CD4-positive, alpha-beta T cell treated with Interleukin-17A for 4 hours (primary cell): Measurements from ENCODE around the gene SLC17A7.

Source experiments
- DNase-seq: peaks from one replicate; pipeline ENCODE4 v3.0.0-alpha.2; 2020; ENCODE audit warnings: mixed read lengths

SLC17A7 gene

DNA sequence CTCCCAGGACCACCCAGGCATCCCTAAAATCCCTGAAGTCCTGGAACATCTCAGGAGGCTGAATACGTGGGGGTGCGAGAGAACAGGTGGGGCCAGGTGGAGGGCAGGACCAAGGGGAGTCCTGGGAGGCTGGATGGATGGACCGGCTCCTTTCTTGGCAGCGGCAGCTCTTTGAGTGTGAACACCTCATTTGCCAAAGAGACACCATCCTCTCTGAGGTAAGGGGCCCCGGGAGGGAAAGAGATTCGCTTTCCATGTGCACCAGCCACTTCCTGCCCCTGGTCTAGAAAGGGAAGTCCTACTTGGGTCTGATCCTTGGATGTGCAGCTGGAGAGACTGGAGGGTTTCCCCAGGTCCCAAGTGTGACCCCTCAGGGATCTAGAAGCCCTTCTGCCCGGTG, 34.2 kb downstream of the SLC17A7 start:
- peak; percentile 3 for DNase-seq

DNA sequence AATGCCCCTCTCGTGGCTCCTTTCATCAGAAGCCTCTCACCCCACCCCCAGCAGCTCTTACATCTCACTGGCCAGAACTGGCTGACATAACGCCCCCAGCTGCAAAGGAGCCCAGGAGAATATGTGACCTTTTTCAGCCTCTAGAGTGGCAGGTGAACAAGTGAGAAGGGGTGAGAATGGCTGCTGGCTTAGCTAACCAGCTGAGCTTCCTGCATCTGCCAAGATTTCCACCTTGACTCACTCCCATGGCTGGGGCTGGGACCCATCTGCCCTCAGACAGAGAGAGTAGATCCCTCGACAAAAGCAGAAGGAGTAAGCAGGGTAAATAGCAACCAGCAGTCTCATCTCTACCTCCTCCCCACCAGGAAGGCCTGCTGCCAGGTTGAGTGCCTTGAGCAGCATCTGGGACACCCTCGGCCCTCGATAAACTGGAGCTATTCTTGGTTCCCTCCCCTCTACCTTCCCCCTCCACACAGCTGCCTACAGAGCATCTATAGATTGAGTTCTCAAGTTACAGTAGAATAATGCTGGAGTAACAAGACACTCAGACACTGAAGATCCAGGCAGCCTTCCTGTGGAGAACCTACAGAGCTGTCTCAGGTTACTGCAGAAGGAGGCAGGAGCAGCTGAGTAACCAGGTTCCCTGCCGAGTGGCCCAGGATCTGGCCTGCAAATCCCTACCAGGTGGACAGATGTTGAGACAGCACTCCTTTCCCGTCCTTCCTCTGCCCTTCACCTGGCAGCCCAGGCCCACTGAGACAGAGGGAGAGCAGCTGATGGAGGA, 37.7 kb downstream of the SLC17A7 start:
- no peak for DNase-seq

- no peak for DNase-seq
Observed at GRCh38 chr19:49400029-49400428, 41.3 kb downstream of the SLC17A7 start.

DNA sequence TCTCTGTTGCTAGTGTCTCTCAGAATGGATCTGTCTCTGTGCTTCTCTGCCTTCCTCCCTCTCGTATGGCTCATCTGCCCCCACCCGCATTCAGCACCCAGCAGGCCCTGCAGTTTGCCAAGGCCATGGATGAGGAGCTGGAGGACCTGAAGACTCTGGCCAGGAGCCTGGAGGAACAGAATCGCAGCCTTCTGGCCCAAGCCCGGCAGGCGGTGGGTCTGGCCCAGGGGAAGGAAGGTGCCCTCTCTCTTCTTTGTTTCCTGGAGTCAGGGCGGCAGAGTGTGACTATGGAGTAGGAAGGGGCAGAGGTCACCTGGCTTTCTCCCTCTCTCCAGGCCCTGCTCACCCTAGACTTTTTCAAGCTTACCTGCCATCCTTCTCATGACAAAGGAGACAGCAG, 42.4 kb downstream of the SLC17A7 start:
- no peak for DNase-seq

DNA sequence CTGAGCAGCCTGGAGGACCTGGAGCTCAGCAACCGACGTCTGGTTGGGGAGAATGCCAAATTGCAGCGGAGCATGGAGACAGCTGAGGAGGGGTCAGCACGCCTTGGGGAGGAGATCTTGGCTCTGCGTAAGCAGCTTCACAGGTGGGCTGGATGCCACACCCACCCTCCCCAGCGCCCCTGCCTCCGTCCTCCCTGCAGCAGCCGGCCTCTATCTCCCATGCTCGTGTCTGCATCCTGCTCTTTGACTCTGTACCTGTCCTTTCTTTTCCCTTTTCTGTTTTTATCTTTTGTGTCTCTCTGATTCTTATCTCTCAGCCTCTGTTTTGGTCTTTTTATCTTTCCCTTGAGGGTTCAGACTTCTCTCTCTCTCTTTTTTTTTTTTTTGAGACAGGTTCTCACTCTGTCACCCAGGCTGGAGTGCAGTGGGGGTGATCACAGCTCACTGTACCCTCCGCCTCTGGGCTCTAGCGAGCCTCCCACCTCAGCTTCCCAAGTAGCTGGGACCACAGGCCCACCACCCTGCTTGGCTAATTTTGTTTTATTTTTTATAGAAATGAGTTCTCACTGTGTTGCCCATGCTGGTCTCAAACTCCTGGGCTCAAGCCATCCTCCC, 43.2 kb downstream of the SLC17A7 start:
- peak; percentile 32 for DNase-seq

- no peak for DNase-seq
Observed at GRCh38 chr19:49396738-49397505, 44.4 kb downstream of the SLC17A7 start.

GRCh38 chr19:49395581-49396407, 45.5 kb downstream of the SLC17A7 start:
- no peak for DNase-seq

DNA sequence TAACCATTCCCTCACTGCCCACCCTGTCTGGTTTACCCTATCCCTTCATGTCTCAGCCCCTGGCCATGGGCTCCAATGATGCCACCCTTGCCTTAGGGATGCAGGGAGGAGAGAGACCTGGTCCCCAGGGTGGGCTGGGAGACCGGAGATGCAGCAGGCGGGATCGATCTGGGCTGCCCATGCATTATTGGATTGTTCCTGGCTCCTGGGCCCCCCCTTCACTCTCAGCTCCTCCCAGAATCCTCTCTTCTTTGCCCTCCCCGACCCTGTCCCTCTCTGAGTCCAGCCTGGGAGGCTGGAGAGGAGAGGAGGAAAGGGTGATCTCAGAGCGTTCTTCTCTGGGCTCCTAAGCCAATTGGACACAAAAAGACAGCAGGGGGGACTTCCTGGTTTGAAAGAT, 47.4 kb downstream of the SLC17A7 start:
- no peak for DNase-seq

DNA sequence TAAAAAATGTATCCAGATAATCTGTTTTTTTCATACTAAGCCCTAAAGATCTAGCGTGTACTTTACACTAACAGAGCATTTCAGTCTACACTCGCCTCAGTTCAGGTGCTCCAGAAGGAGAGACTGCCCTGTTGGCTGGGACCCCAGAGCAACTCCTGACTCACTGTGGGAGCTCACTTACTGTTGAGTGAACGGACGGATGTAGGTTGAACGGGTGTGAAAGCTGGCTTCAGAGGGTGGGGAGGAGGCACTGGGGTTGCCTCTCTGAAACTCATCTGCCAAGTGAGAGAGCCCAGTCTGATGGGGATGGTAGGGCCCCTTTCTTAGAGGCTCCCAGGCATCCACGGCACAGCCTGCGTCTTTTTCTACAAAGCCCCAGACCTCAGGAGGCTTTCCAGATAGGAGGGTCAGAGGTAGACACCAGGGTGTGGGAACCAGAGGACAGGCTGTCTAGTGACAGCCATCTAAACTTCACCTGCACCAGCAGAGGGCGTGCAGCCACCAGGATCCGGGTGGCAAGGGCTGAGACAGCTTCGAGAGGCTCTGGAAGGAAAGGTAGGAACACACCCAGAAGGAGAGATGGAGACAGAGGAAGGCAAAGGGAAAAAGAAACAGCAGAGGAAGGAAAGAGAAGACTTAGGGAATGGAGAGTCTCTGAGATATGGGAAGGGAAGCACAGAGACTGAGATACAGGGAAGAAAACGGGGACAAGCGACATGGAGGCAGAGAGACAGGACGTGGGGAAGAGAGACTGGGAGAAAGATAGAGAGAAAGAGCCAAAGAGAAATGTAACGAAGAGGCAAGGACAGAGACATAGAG, 49.5 kb downstream of the SLC17A7 start:
- peak; percentile 90 for DNase-seq

GRCh38 chr19:49390929-49391359, 50.4 kb downstream of the SLC17A7 start:
- no peak for DNase-seq

DNA sequence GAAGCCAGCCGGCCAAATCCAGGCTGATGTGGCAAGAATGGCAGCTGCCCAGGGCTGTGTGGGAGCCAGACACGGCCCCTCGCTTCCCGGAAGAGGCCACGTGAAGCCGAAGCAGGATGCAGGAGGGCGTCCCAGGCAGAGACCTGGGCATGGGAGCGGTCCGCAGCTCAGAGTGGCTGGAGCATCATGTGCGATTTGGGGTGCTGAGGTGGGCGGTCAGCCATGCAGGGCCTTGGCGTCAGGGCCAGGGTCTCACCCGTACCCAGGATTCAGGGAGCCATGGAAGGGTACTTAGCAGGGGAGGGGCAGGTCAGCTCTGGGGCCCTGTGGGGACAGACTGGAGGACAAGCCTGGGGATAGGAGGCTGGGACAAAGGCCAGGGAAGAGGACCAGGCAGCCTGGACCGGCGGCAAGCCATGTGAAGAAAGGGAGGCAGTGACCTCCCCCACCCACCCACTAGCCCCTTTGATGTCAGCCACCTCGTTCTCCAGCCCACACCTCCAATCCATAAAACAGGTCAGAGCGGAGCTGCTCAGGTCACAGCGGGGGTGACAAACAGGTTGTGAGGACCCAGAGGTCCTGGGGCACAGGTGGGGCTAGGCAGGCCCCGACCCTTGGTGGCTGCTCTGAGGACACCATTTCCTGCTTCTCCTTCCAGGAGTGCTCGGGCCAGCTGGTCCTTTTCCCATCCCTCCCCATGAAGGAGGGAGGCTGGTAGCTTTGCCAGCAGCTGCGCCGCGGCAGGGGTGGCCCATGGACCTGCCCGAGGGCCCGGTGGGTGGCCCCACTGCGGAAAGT, 51.0 kb downstream of the SLC17A7 start:
- DNase-seq: no peak

GRCh38 chr19:49389406-49389805, 51.9 kb downstream of the SLC17A7 start:
- no peak for DNase-seq

DNA sequence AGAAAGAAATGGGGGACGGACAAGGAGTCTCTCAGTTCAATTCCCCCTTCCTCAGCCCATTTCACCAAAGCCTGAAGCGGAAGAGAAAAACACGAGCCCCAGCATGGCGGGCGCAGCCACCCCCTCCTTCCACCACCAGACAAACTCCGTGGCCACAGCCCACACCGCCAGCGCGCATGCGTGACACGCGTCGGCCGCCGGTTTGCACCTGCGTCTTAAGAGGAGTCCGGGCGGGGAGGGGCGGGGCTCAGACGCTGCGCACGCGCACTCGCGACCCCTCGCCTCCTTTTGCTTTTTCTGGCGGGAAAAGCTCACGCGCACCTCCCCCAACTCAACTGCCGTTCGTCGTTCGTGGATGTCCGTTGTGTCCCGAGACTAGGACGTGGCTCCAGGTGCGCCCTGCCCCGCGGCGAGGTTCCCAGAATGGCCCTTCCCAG, 53.4 kb downstream of the SLC17A7 start, which contains the start of gene KASH5:
TSS of gene KASH5 (plus strand) at position 314 of the 437 bp plus-strand sequence. CDS start 2,635 bp downstream, outside the sequence.
- peak; percentile 80 for DNase-seq

DNA sequence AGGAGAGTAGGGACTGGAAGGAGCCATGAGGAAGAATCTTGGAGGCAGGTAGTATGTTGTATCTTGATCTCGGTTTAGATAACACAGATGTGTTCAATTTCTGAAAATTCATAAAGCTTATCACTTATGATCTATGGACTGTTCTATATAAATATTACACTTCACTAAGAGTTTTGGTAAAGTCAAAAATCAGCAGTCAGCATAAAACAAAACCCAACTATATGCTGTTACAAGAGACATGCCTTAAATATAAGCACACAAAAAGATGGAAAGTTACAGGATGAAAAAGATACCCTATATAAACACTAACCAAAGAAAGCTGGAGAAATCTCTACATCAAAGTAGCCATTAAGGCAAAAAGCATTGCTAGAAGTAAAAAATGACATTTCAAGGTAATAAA, 57.7 kb downstream of the SLC17A7 start:
- no peak for DNase-seq

DNA sequence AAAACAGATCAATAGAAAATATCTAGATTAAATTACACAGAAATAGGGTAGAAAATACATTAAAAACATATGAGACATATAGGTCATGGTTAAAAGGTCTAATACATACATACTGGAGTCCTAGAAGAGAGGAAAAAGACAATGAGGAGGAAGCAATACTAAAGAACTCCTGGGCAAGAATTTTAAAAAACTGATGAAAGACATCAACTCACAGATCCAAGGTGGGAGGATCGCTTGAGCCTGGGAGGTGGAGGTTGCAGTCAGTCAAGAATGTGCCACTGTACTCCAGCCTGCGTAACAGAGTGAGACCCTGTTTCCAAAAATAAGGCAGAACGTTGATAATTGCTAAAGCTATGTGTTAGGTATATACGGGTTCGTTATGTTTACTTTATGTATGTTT, 58.7 kb downstream of the SLC17A7 start:
- no peak for DNase-seq

DNA sequence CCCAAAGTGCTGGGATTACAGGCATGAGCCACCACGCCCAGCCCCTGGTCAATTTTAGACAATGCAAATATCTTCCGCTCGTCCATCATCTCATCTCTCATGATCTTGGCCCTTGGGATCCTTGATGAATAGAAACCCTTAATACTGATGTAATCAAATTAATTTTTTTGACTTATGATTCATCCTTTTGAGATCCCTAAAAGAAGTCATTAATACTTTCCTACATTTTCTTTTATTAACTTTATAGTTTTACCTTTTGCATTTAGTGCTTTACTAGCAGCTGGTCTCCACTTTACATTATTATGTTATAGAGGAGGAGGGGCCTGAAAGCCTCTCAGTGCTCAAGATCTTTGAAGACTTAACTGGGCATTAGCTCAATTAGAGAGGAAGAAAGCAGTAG, 60.9 kb downstream of the SLC17A7 start:
- DNase-seq: no peak
